Astrocyte of the spinal cord (primary cell): ENCODE measurements around the gene MCM9.

Experiments used
- DNase-seq: peaks from one replicate; pipeline ENCODE4 v3.0.0; 2011; ENCODE audit warnings: low read depth, low spot score
- H3K4me3 ChIP-seq: 2 replicates; pipeline ENCODE4 v1.5.1; 2011; ENCODE audit warnings: low read depth, mild to moderate bottlenecking, low read length, moderate library complexity
- CTCF ChIP-seq: IDR thresholded peaks from 2 replicates; pipeline ENCODE4 v1.5.1; 2012; ENCODE audit warnings: low read depth, mild to moderate bottlenecking, low read length, inconsistent platforms
- in situ Hi-C: cut with HindIII; loops from 2 replicates; pipeline ENCODE4 v1.10.0; 2017; ENCODE audit warnings: low sequenced_read_pairs

The MCM9 gene

GRCh38 chr6:118893064-118893806 is 41.7 kb downstream of the MCM9 start:
- TF ChIP-seq CTCF, result no peak
- in situ Hi-C loops, result no loop called here
- DNase-seq, result peak; percentile 87
- H3K4me3 ChIP-seq, result peak overlapping the region; percentile 77

DNA sequence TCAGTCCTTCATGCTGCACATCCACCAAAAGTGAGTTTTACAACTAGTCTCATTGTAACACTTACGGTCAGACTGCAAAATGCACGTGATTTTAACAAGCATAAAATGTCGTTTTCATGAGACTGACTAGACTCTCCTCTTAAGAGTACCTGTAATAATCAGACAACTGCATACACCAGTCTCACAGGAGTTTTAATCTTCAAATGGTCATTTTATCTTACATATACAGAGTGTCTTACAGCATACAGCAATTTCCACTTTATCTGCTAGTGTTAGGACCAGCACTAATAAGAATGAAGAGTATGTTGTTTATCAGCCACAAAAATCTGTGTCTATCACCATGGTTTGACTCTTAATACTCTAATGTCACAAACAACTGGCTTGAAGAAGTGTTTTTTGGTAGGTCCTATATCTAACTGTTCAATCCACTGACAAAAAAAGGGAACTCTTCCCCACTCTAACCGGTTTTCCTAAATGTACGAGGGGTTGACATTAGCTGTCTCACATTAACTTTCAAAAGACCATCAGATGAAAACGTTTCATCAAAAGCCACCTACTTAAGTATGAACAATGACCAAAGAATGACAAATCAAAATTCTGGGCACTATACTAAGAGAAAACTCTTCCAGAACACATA is 42.5 kb downstream of the MCM9 start:
- DNase-seq, result peak; percentile 22
- TF ChIP-seq CTCF, result no peak
- peak overlapping the region; percentile 77 for H3K4me3 ChIP-seq
- in situ Hi-C loops, result no loop called here

DNA sequence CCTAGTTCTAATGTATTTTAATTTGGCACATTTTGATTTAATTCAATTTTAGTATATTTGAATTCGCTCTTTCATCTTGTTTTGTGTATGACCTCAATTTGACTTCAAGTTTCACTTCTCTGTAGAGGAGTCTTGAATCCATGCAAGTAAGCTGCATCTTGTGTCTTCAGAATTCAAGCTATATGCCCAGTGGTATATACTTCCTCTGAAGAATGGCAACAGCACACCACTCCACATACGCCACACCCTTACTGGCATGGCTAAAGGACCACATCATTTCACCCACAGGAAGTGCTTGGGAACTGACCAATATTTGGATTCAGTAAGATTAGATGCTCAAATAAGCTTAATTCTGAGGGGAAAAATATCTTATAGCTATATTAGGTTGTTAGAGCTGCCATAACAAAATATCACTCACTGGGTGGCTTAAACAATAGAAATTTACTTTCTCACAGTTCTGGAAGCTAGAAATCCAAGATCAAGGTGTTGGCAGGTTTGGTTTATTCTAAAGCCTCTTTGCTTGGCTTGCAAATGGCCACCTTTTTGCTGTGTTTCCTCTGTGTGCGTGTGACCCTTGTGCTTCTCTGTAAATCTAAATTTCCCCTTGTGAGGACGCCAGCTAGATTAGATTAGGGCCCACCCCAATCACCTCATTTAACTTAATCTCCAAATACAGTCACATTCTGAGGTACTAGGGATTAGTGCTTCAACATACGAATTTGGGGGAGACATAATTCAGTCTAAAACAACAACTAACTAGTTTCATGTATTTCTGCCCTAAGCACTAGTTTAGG is 43.8 kb downstream of the MCM9 start:
- in situ Hi-C loops, result no loop called here
- DNase-seq, result no peak
- TF ChIP-seq CTCF, result no peak

GRCh38 chr6:118889163-118889562 is 45.8 kb downstream of the MCM9 start:
- DNase-seq, result no peak
- TF ChIP-seq CTCF, result no peak
- H3K4me3 ChIP-seq, result no peak overlapping the region
- in situ Hi-C loops, result no loop called here

More for the DNA sequence above, 43.8 kb downstream of the MCM9 start:
- no peak overlapping the region for H3K4me3 ChIP-seq

- H3K4me3 ChIP-seq, result no peak overlapping the region
- no peak for DNase-seq
- TF ChIP-seq CTCF, result no peak
- in situ Hi-C loops, result no loop called here
These were observed 48.3 kb downstream of the MCM9 start for GRCh38 chr6:118886641-118887040.

DNA sequence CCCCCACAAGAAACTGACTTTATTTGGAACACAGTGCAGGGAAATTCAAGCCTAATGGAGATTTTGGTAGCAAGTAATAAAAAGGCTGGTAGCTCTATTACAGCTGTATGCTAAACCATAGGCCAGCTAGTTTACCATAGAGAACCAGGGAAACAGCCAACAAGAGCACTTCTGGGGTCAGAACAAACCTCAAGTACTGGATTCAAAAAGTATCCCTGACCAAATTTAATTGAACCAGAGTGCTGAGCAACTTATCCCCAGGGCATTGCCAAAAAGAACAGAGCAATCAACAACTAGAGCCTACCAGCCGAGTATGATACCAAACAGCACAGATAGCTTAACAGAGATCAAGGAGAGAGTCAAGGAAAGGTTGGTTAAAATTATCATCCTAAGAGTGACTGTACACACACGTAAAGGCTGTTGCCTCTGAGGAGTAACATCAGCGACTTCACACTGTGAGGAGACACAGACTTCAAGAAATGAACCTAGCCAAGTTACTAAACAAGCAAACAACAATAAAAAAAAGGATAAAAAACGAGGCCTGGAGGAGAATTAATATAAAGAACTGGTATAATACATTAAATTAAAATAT is 52.5 kb downstream of the MCM9 start:
- in situ Hi-C loops, result no loop called here

More for the DNA sequence above, 52.5 kb downstream of the MCM9 start:
- DNase-seq, result no peak
- TF ChIP-seq CTCF, result no peak
- H3K4me3 ChIP-seq, result no peak overlapping the region
